Measurements from ENCODE around the gene FAAP100.

Gene FAAP100

GRCh38 chr17:81500047-81500446 is 52.1 kb downstream of the FAAP100 start:
- H3F3A ChIP-seq (ENCODE audit: low read depth): no peaks in the 10 kb centered on the region
- H3K9me3 ChIP-seq (ENCODE audit: insufficient read depth, low read depth, low read length): no peaks in the 10 kb centered on the region
- H3K36me3 ChIP-seq (ENCODE audit: insufficient read depth, low read length): no peaks in the 10 kb centered on the region
- H2AFZ ChIP-seq (ENCODE audit: low read length): no peak overlapping the region
- H3K4me1 ChIP-seq (ENCODE audit: insufficient read depth, low read length, poor library complexity, severe bottlenecking): peaks cover 3% of the 10 kb centered on the region
- no peak for TF ChIP-seq EZH2phosphoT487 (IDR thresholded peaks at IDR 0.05; ENCODE audit: borderline replicate concordance)
- TF ChIP-seq, protein P1, sequence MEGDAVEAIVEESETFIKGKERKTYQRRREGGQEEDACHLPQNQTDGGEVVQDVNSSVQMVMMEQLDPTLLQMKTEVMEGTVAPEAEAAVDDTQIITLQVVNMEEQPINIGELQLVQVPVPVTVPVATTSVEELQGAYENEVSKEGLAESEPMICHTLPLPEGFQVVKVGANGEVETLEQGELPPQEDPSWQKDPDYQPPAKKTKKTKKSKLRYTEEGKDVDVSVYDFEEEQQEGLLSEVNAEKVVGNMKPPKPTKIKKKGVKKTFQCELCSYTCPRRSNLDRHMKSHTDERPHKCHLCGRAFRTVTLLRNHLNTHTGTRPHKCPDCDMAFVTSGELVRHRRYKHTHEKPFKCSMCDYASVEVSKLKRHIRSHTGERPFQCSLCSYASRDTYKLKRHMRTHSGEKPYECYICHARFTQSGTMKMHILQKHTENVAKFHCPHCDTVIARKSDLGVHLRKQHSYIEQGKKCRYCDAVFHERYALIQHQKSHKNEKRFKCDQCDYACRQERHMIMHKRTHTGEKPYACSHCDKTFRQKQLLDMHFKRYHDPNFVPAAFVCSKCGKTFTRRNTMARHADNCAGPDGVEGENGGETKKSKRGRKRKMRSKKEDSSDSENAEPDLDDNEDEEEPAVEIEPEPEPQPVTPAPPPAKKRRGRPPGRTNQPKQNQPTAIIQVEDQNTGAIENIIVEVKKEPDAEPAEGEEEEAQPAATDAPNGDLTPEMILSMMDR (conservative IDR thresholded peaks at IDR 0.05; ENCODE audit: low read length): no peak
- no peak overlapping the region for H3K9ac ChIP-seq (ENCODE audit: low read depth, low read length, poor library complexity, severe bottlenecking)
- no peaks in the 10 kb centered on the region for H4K20me1 ChIP-seq (ENCODE audit: insufficient read depth, low read length, poor library complexity, severe bottlenecking)
- H3K9me2 ChIP-seq (replicated peaks; ENCODE audit: low read depth, low read length): no peaks in the 10 kb centered on the region
- H3K4me2 ChIP-seq (ENCODE audit: low read depth, low read length, poor library complexity, severe bottlenecking): no peak overlapping the region
- H3K4me3 ChIP-seq (ENCODE audit: low read length, poor library complexity, severe bottlenecking): no peak overlapping the region
- H3K27me3 ChIP-seq (ENCODE audit: insufficient read depth, low read length, poor library complexity, severe bottlenecking): no peaks in the 10 kb centered on the region
- H3K79me2 ChIP-seq (ENCODE audit: insufficient read depth, low read length): no peaks in the 10 kb centered on the region

GRCh38 chr17:81499601-81499970 is 52.6 kb downstream of the FAAP100 start:
- Histone ChIP-seq H3K4me3 (ENCODE audit: low read length, poor library complexity, severe bottlenecking) (no peak overlapping the region), H3K27me3 (ENCODE audit: insufficient read depth, low read length, poor library complexity, severe bottlenecking) (no peaks in the 10 kb centered on the region), H3K9me2 (replicated peaks; ENCODE audit: low read depth, low read length) (no peaks in the 10 kb centered on the region), H3F3A (ENCODE audit: low read depth) (no peaks in the 10 kb centered on the region), H3K9ac (ENCODE audit: low read depth, low read length, poor library complexity, severe bottlenecking) (no peak overlapping the region), H3K4me1 (ENCODE audit: insufficient read depth, low read length, poor library complexity, severe bottlenecking) (peaks cover 8% of the 10 kb centered on the region), H4K20me1 (ENCODE audit: insufficient read depth, low read length, poor library complexity, severe bottlenecking) (no peaks in the 10 kb centered on the region), H3K36me3 (ENCODE audit: insufficient read depth, low read length) (no peaks in the 10 kb centered on the region), H3K79me2 (ENCODE audit: insufficient read depth, low read length) (no peaks in the 10 kb centered on the region), H3K9me3 (ENCODE audit: insufficient read depth, low read depth, low read length) (no peaks in the 10 kb centered on the region), H3K4me2 (ENCODE audit: low read depth, low read length, poor library complexity, severe bottlenecking) (no peak overlapping the region), H2AFZ (ENCODE audit: low read length) (no peak overlapping the region)
- no peak for TF ChIP-seq EZH2phosphoT487 (IDR thresholded peaks at IDR 0.05; ENCODE audit: borderline replicate concordance)
- TF ChIP-seq, protein P1 (conservative IDR thresholded peaks at IDR 0.05; ENCODE audit: low read length): no peak

DNA sequence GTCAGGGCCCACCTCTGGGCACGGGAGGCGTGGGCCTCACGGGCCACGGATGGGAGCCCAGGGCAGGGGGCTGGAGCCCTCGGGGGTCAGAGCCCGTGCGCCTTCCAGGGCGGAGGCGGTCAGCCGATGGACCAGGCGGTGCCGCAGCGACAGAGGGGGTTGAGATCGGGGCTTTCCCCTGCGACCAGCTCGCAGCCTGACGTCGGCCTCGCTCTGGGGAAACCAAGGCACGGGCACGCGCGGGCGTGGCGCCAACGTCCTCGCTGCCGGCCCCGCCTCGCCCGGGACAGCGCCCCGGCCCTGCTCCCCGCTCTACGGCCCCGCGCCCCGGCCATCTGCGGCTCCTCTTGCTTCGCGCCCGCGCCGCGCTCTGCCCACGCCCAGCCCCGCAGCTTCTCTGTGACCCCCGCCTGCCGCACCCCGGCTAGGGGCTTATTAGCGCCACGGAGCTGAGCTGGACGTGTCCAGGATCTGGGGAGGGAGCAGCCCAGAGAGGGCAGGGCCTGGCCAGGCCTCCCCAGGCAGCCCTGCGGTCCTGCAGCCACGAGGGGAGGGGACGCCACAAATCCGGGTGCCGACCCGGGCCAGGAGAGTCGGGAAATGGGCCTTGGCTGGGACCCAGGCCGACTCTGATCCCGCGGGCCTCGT is 53.1 kb downstream of the FAAP100 start:
- H2AFZ ChIP-seq (ENCODE audit: low read length): no peak overlapping the region
- no peaks in the 10 kb centered on the region for H3K9me2 ChIP-seq (replicated peaks; ENCODE audit: low read depth, low read length)
- no peaks in the 10 kb centered on the region for H4K20me1 ChIP-seq (ENCODE audit: insufficient read depth, low read length, poor library complexity, severe bottlenecking)
- no peaks in the 10 kb centered on the region for H3F3A ChIP-seq (ENCODE audit: low read depth)
- H3K36me3 ChIP-seq (ENCODE audit: insufficient read depth, low read length): no peaks in the 10 kb centered on the region
- H3K79me2 ChIP-seq (ENCODE audit: insufficient read depth, low read length): no peaks in the 10 kb centered on the region
- no peak overlapping the region for H3K4me3 ChIP-seq (ENCODE audit: low read length, poor library complexity, severe bottlenecking)
- no peak overlapping the region for H3K4me2 ChIP-seq (ENCODE audit: low read depth, low read length, poor library complexity, severe bottlenecking)
- H3K4me1 ChIP-seq (ENCODE audit: insufficient read depth, low read length, poor library complexity, severe bottlenecking): peaks cover 11% of the 10 kb centered on the region
- no peaks in the 10 kb centered on the region for H3K9me3 ChIP-seq (ENCODE audit: insufficient read depth, low read depth, low read length)
- TF ChIP-seq, protein P1 (conservative IDR thresholded peaks at IDR 0.05; ENCODE audit: low read length): no peak
- no peak for TF ChIP-seq EZH2phosphoT487 (IDR thresholded peaks at IDR 0.05; ENCODE audit: borderline replicate concordance)
- no peak overlapping the region for H3K9ac ChIP-seq (ENCODE audit: low read depth, low read length, poor library complexity, severe bottlenecking)
- no peaks in the 10 kb centered on the region for H3K27me3 ChIP-seq (ENCODE audit: insufficient read depth, low read length, poor library complexity, severe bottlenecking)

All from Loucy (cell line).